Spleen (tissue), 11 donors: ENCODE data around the gene ETDC. TPM values are rescaled to one million over a fixed set of nuclear protein-coding genes. Genes with fewer than 3 reads are reported as not detected.
"Not testable (repeated sequence)": the region's sequence is repeated elsewhere in the genome, so short reads cannot be mapped to it uniquely, and the experiment has no call there.

ENCODE experiments used
- DNase-seq: peaks from one replicate; pipeline ENCODE4 v3.0.0-alpha.2; 2020
- H3K27ac ChIP-seq, 8 donors: fragments of 200-600 bp; sonication (generic) in 7 of 8; 1 replicate in 4 of 8; 2 replicates in 4 of 8; pipeline versions ENCODE4 v1.5.0 to v1.8.0; 2016 to 2021; ENCODE audit warnings: inconsistent platforms in 4 of 8, mild to moderate bottlenecking in 4 of 8, moderate library complexity in 1 of 8
- H3K27me3 ChIP-seq, 7 donors: fragments of 200-600 bp; sonication (generic) in 6 of 7; replicated peaks in 1 of 7; 1 replicate in 4 of 7; 2 replicates in 3 of 7; pipeline versions ENCODE4 v1.5.0 to v1.8.0; 2016 to 2021; ENCODE audit warnings: inconsistent platforms in 3 of 7, mild to moderate bottlenecking in 1 of 7
- H3K36me3 ChIP-seq, 6 donors: fragments of 200-600 bp; sonication (generic) in 5 of 6; 1 replicate in 4 of 6; 2 replicates in 2 of 6; pipeline versions ENCODE4 v1.5.0 to v1.8.0; 2016 to 2021; ENCODE audit warnings: inconsistent platforms in 2 of 6
- H3K4me1 ChIP-seq, 6 donors: fragments of 200-600 bp; sonication (generic) in 5 of 6; 1 replicate in 3 of 6; 2 replicates in 3 of 6; pipeline versions ENCODE4 v1.5.0 to v1.8.0; 2016 to 2021; ENCODE audit warnings: inconsistent platforms in 3 of 6
- H3K4me3 ChIP-seq, 8 donors: fragments of 200-600 bp; sonication (generic) in 7 of 8; 1 replicate in 4 of 8; 2 replicates in 4 of 8; pipeline versions ENCODE4 v1.5.0 to v1.8.0; 2016 to 2021; ENCODE audit warnings: inconsistent platforms in 4 of 8, mild to moderate bottlenecking in 4 of 8, moderate library complexity in 2 of 8
- H3K9me3 ChIP-seq, 8 donors: fragments of 200-600 bp; sonication (generic) in 7 of 8; 1 replicate in 4 of 8; 2 replicates in 4 of 8; pipeline versions ENCODE4 v1.5.0 to v1.8.0; 2016 to 2021; ENCODE audit warnings: inconsistent platforms in 4 of 8
- POLR2A ChIP-seq, 3 donors: fragments of 450-650 bp; IDR thresholded peaks; one replicate each; pipeline ENCODE4 v1.5.1; 2017; ENCODE audit warnings: antibody characterized with exemption in 3 of 3, mild to moderate bottlenecking in 1 of 3
- POLR2AphosphoS5 ChIP-seq, 3 donors: sonication (generic); formaldehyde crosslinking; IDR thresholded peaks; one replicate each; pipeline ENCODE4 v1.5.1; 2017; ENCODE audit warnings: antibody characterized with exemption in 3 of 3
- WGBS, 5 donors: extraction: QIAGEN DNeasy Blood & Tissue Kit in 3 of 5; methylation state at CpG; one replicate each; pipeline versions ENCODE4 v1.1.5 to v1.1.7; 2013 to 2018; 5-methylcytosine and 5-hydroxymethylcytosine counted together
- intact Hi-C: fragments of 100-400 bp; cut with DNase I; formaldehyde crosslinking; loops from one replicate; pipeline ENCODE4 v1.15.0; 2023; ENCODE audit warnings: low total_unique reads
- polyA plus RNA-seq, 3 donors: library from polyadenylated mRNA; stranded (reverse); fragments of 200-250 nt; gene quantifications; one replicate each; pipeline ENCODE4 v1.2.1, GENCODE V29; 2013
- total RNA-seq, 7 donors: library from RNA; depleted of rRNA in 3 of 7; stranded (reverse); fragments of >200 nt in 3 of 7; fragmentation: NEBNext Ultra II Directional in 4 of 7; extraction: Animal tissue kit (Norgen Biotek cat#: 25700) in 4 of 7; gene quantifications; one replicate each; pipeline versions ENCODE4 v1.1.0 to v1.2.1, GENCODE V29; 2016 to 2021
- TF ChIP-seq, protein P1 (sequence below), 11 experiments: fragments of 200-600 bp in 7 of 11; fragments of 450-650 bp in 4 of 11; sonication (generic) in 4 of 11; IDR thresholded peaks in 8 of 11; conservative IDR thresholded peaks in 3 of 11; 1 replicate in 7 of 11; 2 replicates in 4 of 11; pipeline versions ENCODE4 v1.4.0 to v1.8.0; 2016 to 2021; ENCODE audit warnings: antibody characterized with exemption in 11 of 11, inconsistent platforms in 4 of 11, mild to moderate bottlenecking in 1 of 11
- donor health status: healthy with polysubstance abuse.
- donor health status: DM: no; HTN: no; CAD: no; lungs with moderate emphysema.
- donor health status: DM: no; HTN: no; CAD: no.
- donor health status: Bipolar disorder and iron deficiency.
- donor health status: healthy.
- donor health status: DM: no; HTN: no; CAD: no.
- donor health status: DM: yes; HTN: yes; CAD: no.

Gene ETDC
- total and polyA plus RNA-seq, 10 donors, result not detected

DNA sequence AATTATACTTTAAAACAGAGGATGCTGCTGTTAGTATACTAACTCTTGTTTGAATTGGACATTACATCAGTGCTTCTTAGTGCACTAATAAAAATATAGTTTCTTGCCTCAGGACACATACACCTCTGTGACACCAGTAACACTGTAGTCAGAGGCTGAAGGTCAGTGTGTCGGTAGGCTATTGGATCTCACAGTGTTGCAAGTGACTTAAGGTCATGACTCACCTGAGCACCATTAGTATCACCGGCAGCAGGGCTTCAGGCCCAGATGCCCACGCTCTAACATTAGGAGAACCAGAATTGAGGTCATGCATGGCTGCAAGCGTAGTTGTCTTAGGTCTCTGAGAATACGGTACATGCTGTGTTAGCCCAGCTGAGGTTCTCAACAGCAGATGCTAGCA lies 15.2 kb downstream of the ETDC start:
- no peak overlapping the region for H3K4me3 ChIP-seq
- 77 to 100% (median 91%) methylated on average over 3 to 5 of the region's 5 CpGs for WGBS, 5 donors
- H3K4me1 ChIP-seq, result no peaks in the 10 kb centered on the region
- DNase-seq, result no peak
- no peak for TF ChIP-seq POLR2A (IDR thresholded peaks at IDR 0.05)
- H3K9me3 ChIP-seq, result peaks cover 6 to 51% (median 25%) of the 10 kb centered on the region in 8 donors
- H3K27me3 ChIP-seq, result no peaks in the 10 kb centered on the region
- intact Hi-C loops, result no loop called here
- H3K27ac ChIP-seq, result no peak overlapping the region
- H3K36me3 ChIP-seq, result peaks cover 0 to 51% (median 4%) of the 10 kb centered on the region in 6 donors

DNA sequence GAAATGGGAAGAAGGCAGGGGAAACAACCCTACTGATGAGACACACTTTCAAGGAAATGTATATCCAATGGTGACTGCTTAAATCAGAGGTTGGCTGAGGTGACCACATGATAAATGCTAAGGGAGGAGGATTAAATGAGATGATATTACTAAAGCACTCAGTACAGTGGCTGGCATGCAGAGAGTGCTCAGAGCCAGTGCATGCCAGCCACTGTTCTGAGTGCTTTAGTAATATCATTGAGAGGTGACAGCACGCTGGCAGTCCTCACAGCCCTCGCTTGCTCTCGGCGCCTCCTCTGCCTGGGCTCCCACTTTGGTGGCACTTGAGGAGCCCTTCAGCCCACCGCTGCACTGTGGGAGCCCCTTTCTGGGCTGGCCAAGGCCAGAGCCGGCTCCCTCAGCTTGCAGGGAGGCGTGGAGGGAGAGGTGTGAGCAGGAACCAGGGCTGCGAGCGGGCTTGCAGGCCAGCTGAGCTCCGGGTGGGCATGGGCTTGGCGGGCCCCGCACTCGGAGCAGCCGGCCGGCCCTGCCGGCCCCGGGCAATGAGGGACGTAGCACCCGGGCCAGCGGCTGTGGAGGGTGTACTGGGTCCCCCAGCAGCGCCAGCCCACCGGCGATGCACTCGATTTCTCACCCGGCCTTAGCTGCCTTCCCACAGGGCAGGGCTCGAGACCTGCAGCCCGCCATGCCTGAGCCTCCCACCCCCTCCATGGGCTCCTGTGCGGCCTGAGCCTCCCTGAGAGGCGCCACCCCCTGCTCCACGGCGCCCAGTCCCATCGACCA lies 15.9 kb downstream of the ETDC start:
- WGBS, 5 donors, result 88 to 100% (median 96%) methylated on average over 18 to 31 of the region's 32 CpGs; no CpG with 5 or more reads in 1 of the 5 donors

DNA sequence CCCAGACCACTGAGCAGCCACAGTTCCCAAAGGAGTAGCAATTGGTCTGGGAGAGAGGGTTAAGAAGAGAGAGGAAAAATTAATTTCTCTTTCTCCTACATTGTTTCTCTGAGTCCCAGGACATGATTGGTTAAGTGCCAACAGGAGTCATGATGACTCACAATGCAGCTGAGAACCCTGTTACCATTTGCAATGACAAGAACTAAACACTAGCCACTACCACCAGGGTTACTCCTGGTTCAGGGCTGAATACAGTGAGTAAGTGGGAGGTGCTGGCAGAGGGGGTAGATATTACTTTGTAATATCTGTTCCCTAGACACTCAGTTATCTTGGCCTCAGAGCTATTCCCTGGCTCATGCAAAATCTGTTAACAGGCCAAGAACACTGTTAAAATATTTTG lies 18.0 kb downstream of the ETDC start:
- Histone ChIP-seq H3K9me3 (peaks cover 0 to 23% (median 9%) of the 10 kb centered on the region in 8 donors), H3K27ac (no peak overlapping the region), H3K36me3 (peaks cover 0 to 44% (median 0%) of the 10 kb centered on the region in 6 donors), H3K4me1 (no peaks in the 10 kb centered on the region), H3K27me3 (no peaks in the 10 kb centered on the region), H3K4me3 (no peak overlapping the region)
- intact Hi-C loops, result no loop called here
- TF ChIP-seq, protein P1, sequence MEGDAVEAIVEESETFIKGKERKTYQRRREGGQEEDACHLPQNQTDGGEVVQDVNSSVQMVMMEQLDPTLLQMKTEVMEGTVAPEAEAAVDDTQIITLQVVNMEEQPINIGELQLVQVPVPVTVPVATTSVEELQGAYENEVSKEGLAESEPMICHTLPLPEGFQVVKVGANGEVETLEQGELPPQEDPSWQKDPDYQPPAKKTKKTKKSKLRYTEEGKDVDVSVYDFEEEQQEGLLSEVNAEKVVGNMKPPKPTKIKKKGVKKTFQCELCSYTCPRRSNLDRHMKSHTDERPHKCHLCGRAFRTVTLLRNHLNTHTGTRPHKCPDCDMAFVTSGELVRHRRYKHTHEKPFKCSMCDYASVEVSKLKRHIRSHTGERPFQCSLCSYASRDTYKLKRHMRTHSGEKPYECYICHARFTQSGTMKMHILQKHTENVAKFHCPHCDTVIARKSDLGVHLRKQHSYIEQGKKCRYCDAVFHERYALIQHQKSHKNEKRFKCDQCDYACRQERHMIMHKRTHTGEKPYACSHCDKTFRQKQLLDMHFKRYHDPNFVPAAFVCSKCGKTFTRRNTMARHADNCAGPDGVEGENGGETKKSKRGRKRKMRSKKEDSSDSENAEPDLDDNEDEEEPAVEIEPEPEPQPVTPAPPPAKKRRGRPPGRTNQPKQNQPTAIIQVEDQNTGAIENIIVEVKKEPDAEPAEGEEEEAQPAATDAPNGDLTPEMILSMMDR (IDR thresholded peaks at IDR 0.05 in 8 of 11, conservative IDR thresholded peaks at IDR 0.05 in 3 of 11), result no peak
- TF ChIP-seq POLR2A (IDR thresholded peaks at IDR 0.05), result no peak
- DNase-seq, result no peak

More for the DNA sequence above, 15.9 kb downstream of the ETDC start:
- peaks cover 0 to 53% (median 4%) of the 10 kb centered on the region in 6 donors for H3K36me3 ChIP-seq
- DNase-seq, H3K4me1 ChIP-seq, H3K4me3 ChIP-seq, H3K27me3 ChIP-seq, intact Hi-C loops, H3K27ac ChIP-seq: not testable (repeated sequence)
- peaks cover 6 to 43% (median 25%) of the 10 kb centered on the region in 8 donors for H3K9me3 ChIP-seq

DNA sequence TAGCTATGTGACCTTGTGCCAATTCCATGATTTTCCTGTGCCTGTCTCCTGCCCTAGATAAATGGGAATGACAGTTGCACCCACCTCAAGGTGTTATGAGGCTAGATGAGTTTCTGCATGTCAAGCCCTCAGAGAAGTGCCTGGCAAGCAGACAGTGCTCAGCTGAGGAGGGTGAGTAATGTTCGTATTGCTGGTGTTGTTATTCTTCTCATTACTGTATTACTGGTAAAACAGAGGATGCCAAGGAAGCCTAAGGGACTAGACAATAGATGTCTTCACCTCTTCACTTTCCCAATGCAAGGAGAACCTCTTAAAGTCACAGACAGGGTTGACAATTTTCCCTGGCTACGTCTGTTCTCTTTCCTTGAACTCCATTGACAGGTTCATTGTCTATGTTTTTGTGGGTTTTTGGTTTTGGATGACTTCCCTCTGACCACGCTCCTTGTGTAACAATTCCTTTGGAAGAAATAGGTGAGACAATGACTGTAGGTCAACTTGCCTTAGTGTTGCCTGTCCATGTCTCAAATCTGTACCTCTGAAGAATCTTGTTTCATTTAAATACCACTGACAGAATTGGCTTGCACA lies 19.2 kb downstream of the ETDC start:
- WGBS, 5 donors, result 68 to 100% (median 72%) methylated on average over 2 to 3 of the region's 3 CpGs

DNA sequence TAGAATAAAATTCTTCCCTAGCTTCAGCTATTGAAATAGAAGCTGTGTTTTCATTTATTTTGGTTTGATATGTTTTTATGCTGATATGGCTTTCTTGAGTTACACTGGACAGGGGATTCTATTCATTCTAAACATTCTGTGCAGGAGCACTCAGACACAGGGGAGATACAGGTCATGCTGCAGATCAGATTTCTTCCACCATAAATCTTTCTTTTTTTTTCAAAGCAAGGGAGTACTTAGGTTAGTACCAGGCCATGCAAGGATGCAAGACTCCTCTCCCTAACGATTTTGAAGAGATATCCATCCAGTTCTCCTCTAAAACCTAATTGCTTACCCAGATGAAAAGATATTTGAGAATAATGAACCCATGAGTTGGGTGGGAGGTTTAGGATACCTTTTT lies 21.4 kb downstream of the ETDC start:
- 41 to 88% (median 76%) methylated on average over 1 of the region's 1 CpG for whole genome bisulfite sequencing, 5 donors
- peaks cover 0 to 3% (median 0%) of the 10 kb centered on the region in 8 donors for H3K9me3 ChIP-seq
- H3K4me3 ChIP-seq, result no peak overlapping the region
- H3K27ac ChIP-seq, result no peak overlapping the region
- peaks cover 0 to 28% (median 0%) of the 10 kb centered on the region in 6 donors for H3K36me3 ChIP-seq
- TF ChIP-seq POLR2A (IDR thresholded peaks at IDR 0.05), result no peak
- TF ChIP-seq, protein P1 (IDR thresholded peaks at IDR 0.05 in 8 of 11, conservative IDR thresholded peaks at IDR 0.05 in 3 of 11), result no peak
- no peak for TF ChIP-seq POLR2AphosphoS5 (IDR thresholded peaks at IDR 0.05)
- no peak for DNase-seq
- intact Hi-C loops, result no loop called here
- H3K27me3 ChIP-seq, result no peaks in the 10 kb centered on the region
- H3K4me1 ChIP-seq, result no peaks in the 10 kb centered on the region

More for the DNA sequence above, 19.2 kb downstream of the ETDC start:
- Histone ChIP-seq H3K27ac (no peak overlapping the region), H3K4me3 (no peak overlapping the region), H3K27me3 (no peaks in the 10 kb centered on the region), H3K36me3 (peaks cover 0 to 36% (median 0%) of the 10 kb centered on the region in 6 donors), H3K9me3 (peaks cover 0 to 10% (median under 1%) of the 10 kb centered on the region in 8 donors), H3K4me1 (no peaks in the 10 kb centered on the region)
- intact Hi-C loops, result no loop called here
- no peak for DNase-seq
- no peak for TF ChIP-seq POLR2A (IDR thresholded peaks at IDR 0.05)
- no peak for TF ChIP-seq POLR2AphosphoS5 (IDR thresholded peaks at IDR 0.05)
- TF ChIP-seq, protein P1 (IDR thresholded peaks at IDR 0.05 in 8 of 11, conservative IDR thresholded peaks at IDR 0.05 in 3 of 11), result no peak
